MM.1S (cell line): ENCODE results near the gene ATG5.

Experiments
- DNase-seq: peaks from one replicate; pipeline ENCODE4 v3.0.0-alpha.2; 2015
- H2AFZ ChIP-seq: fragments of 300-600 bp; sonication (generic); 2 replicates; pipeline ENCODE4 v1.6.0; 2016; ENCODE audit warnings: antibody characterized with exemption, low read length
- H3F3A ChIP-seq: fragments of 300-600 bp; sonication (generic); 2 replicates; pipeline ENCODE4 v1.6.1; 2016; ENCODE audit warnings: mild to moderate bottlenecking, antibody characterized with exemption, low read length, moderate library complexity, mixed read lengths; ENCODE audit not compliant: insufficient read depth
- H3K27ac ChIP-seq: fragments of 300-600 bp; sonication (generic); 2 replicates; pipeline ENCODE4 v1.5.1; 2016; ENCODE audit warnings: mild to moderate bottlenecking, low read length
- H3K27me3 ChIP-seq: fragments of 300-600 bp; sonication (generic); replicated peaks from 2 replicates; pipeline ENCODE4 v1.6.0; 2016; ENCODE audit warnings: low read length; ENCODE audit not compliant: insufficient read depth
- H3K36me3 ChIP-seq: fragments of 300-600 bp; sonication (generic); replicated peaks from 2 replicates; pipeline ENCODE4 v1.6.1; 2016; ENCODE audit warnings: mild to moderate bottlenecking, low read length, mixed read lengths; ENCODE audit not compliant: insufficient read depth
- H3K4me1 ChIP-seq: fragments of 300-600 bp; sonication (generic); 2 replicates; pipeline ENCODE4 v1.6.1; 2016; ENCODE audit warnings: low read length, mixed read lengths
- H3K4me2 ChIP-seq: fragments of 300-600 bp; sonication (generic); 2 replicates; pipeline ENCODE4 v1.6.0; 2016; ENCODE audit warnings: low read depth, low read length
- H3K4me3 ChIP-seq: fragments of 300-600 bp; sonication (generic); 2 replicates; pipeline ENCODE4 v1.5.1; 2016; ENCODE audit warnings: low read length, mixed read lengths
- H3K79me2 ChIP-seq: fragments of 300-600 bp; sonication (generic); 2 replicates; pipeline ENCODE4 v1.6.1; 2016; ENCODE audit warnings: mixed run types, low read length, mixed read lengths
- H3K9ac ChIP-seq: fragments of 300-600 bp; sonication (generic); 2 replicates; pipeline ENCODE4 v1.6.1; 2016; ENCODE audit warnings: low read length, mixed read lengths
- H3K9me2 ChIP-seq: fragments of 300-600 bp; sonication (generic); replicated peaks from 2 replicates; pipeline ENCODE4 v1.6.1; 2016; ENCODE audit warnings: mild to moderate bottlenecking, low read length, mixed read lengths; ENCODE audit not compliant: insufficient read depth
- H3K9me3 ChIP-seq: fragments of 300-600 bp; sonication (generic); replicated peaks from 2 replicates; pipeline ENCODE4 v1.6.1; 2016; ENCODE audit warnings: mild to moderate bottlenecking, low read length, mixed read lengths; ENCODE audit not compliant: insufficient read depth
- H4K20me1 ChIP-seq: fragments of 300-600 bp; sonication (generic); 2 replicates; pipeline ENCODE4 v1.6.1; 2016; ENCODE audit warnings: mild to moderate bottlenecking, low read length, moderate library complexity, mixed read lengths; ENCODE audit not compliant: insufficient read depth
- EZH2 ChIP-seq: fragments of 300-600 bp; sonication (generic); optimal IDR thresholded peaks from 2 replicates; pipeline ENCODE3; 2017; ENCODE audit warnings: low read depth, mild to moderate bottlenecking, antibody characterized with exemption, low read length, mixed read lengths
- EZH2phosphoT487 ChIP-seq: fragments of 300-600 bp; sonication (generic); IDR thresholded peaks from 2 replicates; pipeline ENCODE4 v1.6.1; 2018; ENCODE audit warnings: antibody characterized with exemption, low read length
- TF ChIP-seq, protein P1 (sequence below): fragments of 300-600 bp; sonication (generic); IDR thresholded peaks from 2 replicates; pipeline ENCODE4 v1.5.1; 2016; ENCODE audit warnings: antibody characterized with exemption, low read length, mixed read lengths

The ATG5 gene

DNA sequence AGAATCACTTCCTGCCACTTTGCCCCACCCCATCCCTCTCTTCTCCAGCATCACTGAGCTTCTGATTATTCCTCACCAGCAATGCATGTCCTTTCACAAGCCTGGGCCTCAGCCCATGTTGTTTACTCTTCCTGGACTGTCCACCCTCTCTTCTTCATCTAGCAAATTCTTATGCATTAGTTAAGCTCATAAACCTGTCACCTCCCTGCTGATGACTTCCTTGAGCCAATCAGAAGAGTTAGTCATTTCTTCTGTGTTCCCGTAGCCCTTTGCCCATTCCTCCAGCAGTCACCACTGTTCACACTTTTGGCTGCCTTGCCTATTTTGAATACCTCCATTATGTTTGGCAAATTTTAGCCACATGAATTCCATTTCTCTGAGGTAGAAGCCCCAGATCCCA, 30.8 kb upstream of the ATG5 start:
- no peak overlapping the region for H3K9ac ChIP-seq
- H3K4me1 ChIP-seq, result peaks cover 9% of the 10 kb centered on the region
- no peak overlapping the region for H3K4me3 ChIP-seq
- no peaks in the 10 kb centered on the region for H3K79me2 ChIP-seq
- H3K36me3 ChIP-seq, result no peaks in the 10 kb centered on the region
- H3K27ac ChIP-seq, result no peak overlapping the region
- DNase-seq, result no peak
- no peak for TF ChIP-seq EZH2
- no peak for TF ChIP-seq EZH2phosphoT487
- TF ChIP-seq, protein P1, sequence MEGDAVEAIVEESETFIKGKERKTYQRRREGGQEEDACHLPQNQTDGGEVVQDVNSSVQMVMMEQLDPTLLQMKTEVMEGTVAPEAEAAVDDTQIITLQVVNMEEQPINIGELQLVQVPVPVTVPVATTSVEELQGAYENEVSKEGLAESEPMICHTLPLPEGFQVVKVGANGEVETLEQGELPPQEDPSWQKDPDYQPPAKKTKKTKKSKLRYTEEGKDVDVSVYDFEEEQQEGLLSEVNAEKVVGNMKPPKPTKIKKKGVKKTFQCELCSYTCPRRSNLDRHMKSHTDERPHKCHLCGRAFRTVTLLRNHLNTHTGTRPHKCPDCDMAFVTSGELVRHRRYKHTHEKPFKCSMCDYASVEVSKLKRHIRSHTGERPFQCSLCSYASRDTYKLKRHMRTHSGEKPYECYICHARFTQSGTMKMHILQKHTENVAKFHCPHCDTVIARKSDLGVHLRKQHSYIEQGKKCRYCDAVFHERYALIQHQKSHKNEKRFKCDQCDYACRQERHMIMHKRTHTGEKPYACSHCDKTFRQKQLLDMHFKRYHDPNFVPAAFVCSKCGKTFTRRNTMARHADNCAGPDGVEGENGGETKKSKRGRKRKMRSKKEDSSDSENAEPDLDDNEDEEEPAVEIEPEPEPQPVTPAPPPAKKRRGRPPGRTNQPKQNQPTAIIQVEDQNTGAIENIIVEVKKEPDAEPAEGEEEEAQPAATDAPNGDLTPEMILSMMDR, result no peak
- H3K27me3 ChIP-seq, result peaks cover 8% of the 10 kb centered on the region
- no peak overlapping the region for H2AFZ ChIP-seq
- H3F3A ChIP-seq, result no peaks in the 10 kb centered on the region
- no peaks in the 10 kb centered on the region for H3K9me2 ChIP-seq
- no peaks in the 10 kb centered on the region for H4K20me1 ChIP-seq
- H3K9me3 ChIP-seq, result no peaks in the 10 kb centered on the region
- H3K4me2 ChIP-seq, result no peak overlapping the region

DNA sequence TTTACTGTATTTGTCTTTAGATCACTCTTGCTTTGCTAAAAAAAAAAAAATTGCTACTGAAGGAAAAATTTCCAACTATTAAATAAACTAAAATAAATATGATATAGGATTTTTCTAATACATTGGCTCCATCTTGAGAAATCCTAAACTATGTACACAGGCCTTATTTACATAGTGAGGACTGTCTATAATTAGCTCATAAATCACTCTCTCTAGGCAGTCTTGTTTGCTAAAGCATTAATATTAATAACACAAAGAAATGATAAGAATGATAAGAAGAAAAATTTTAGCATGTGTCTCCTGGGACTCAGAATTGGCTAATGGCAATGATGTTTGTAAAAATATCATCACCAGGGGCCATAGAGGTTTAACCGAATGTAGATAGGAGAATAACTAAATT, 21.7 kb upstream of the ATG5 start:
- TF ChIP-seq, protein P1, result no peak
- TF ChIP-seq EZH2, result no peak
- no peak for TF ChIP-seq EZH2phosphoT487
- Histone ChIP-seq H3K9me2 (no peaks in the 10 kb centered on the region), H3K27me3 (no peaks in the 10 kb centered on the region), H3K9ac (no peak overlapping the region), H3F3A (no peaks in the 10 kb centered on the region), H3K27ac (no peak overlapping the region), H3K4me2 (no peak overlapping the region), H3K4me1 (no peaks in the 10 kb centered on the region), H2AFZ (no peak overlapping the region), H3K4me3 (no peak overlapping the region), H3K9me3 (no peaks in the 10 kb centered on the region), H3K79me2 (no peaks in the 10 kb centered on the region), H3K36me3 (no peaks in the 10 kb centered on the region), H4K20me1 (no peaks in the 10 kb centered on the region)
- DNase-seq, result no peak

DNA sequence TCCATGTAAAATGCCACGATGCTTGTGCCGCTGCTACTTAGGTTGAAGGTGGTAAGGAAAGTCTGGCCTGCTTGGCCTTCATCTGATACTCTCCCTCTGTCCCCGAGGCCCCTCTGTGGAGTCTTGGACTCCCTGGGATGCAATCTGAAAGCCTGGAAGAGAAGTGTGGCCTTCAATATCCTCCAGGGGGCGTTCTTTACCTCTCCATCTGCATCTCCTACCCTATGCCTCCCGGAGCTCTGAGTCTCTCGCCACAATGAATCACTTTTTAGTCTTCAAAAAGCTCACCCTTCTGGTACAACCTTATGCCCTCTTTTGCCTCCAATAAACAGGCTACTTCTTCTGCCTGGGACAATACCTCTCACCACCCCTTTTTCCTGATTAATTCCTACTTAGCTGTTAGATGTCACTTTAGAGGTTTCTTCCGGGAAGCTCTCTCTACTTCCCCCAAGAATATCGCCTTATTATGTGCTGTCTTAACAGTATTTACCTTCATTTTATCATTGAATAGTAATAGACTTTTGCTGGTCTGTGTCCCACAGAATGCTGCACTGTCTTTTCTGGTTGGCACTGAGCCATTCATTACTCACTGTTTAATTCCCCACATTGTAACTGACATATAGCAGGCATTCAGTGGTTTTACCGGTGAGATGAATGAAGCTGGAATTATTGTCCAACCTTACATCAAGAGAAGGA, 13.9 kb upstream of the ATG5 start:
- H2AFZ ChIP-seq, result no peak overlapping the region
- H4K20me1 ChIP-seq, result no peaks in the 10 kb centered on the region
- no peaks in the 10 kb centered on the region for H3K36me3 ChIP-seq
- no peaks in the 10 kb centered on the region for H3K79me2 ChIP-seq
- no peak overlapping the region for H3K4me2 ChIP-seq
- H3K4me3 ChIP-seq, result no peak overlapping the region
- H3K27me3 ChIP-seq, result no peaks in the 10 kb centered on the region
- H3K9ac ChIP-seq, result no peak overlapping the region
- H3K9me2 ChIP-seq, result no peaks in the 10 kb centered on the region
- H3K9me3 ChIP-seq, result no peaks in the 10 kb centered on the region
- TF ChIP-seq EZH2phosphoT487, result no peak
- TF ChIP-seq, protein P1, result peak; percentile 76
- TF ChIP-seq EZH2, result no peak
- H3F3A ChIP-seq, result no peaks in the 10 kb centered on the region
- no peak overlapping the region for H3K27ac ChIP-seq
- DNase-seq, result peak; percentile 40
- no peaks in the 10 kb centered on the region for H3K4me1 ChIP-seq
